Measurements from ENCODE around the gene SULF2.
"Not testable (repeated sequence)": the region's sequence is repeated elsewhere in the genome, so short reads cannot be mapped to it uniquely, and the experiment has no call there.

The SULF2 gene

DNA sequence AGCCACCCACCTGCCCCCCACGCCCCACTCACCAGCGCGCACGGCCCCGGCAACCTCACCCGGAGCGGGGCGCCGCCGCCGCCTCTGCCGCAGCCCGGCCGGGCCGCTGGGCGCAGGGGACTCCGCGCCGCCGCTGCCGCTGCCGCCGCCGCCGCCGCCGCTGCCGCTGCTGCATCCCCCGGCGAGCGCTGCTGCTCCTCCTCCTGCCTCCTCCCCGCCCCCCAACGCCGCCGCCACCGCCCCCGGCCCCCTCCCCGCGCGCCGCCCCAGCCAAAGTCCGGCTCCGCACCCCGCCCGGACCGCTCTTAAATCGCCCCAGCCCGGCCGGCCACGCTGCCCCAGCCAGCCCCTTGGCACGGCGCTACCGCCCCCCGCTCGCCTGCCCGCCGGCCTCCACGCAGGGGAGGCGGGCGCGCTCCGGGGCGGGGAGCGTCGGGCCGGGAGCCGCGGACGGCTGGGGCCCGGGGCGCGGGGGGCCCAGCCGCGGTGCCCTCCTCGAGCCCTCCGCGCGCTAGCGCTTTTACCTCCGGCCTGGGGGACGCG is at the start of gene SULF2:
Gene SULF2 (minus strand): TSS at position 171 of the 543 bp plus-strand sequence. CDS start 28,118 bp downstream, outside the sequence.
- no peak for DNase-seq (ENCODE audit: low read depth)

GRCh38 chr20:47831675-47832074 is 46.4 kb upstream of the SULF2 start:
- not testable (repeated sequence) for DNase-seq (ENCODE audit: low read depth)

DNA sequence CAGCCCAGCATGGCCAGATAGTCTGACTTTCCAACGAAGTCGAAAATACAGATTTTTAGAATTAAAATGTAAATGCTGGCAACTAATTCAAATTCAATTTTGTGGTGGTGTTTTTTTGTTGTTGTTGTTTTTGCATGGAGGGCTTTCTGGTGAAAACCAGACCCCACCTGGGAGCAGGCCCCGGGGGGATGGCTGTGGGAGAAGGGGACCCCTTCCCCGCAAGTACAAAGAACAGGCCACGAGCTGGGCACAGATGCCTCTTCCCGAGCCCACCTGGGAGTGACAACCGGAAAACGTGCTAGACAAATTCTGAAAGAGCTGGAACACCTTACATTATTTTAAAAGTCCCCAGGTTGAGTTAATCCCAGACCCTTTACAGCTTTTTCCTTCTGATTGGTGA is 41.4 kb upstream of the SULF2 start:
- DNase-seq (ENCODE audit: low read depth), result not testable (repeated sequence)

DNA sequence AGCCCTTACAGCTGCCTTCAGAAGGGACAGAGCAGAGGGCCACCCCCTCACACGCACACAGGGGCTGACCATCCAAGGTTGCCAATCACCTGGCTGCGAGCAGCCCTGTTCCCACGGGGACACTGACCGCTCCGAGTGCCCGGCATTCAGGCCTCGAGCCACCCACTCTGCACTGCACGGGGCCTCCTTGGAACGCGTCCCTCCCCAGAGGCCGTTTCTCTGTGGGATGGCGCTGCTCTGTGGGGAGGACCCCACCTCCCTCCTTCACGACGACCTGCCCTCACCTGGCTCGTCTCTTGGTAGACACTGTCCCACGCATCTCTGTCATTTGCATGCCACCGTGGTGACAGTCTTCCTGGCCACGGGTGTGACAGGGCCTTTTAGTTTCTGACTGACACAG is 40.7 kb upstream of the SULF2 start:
- not testable (repeated sequence) for DNase-seq (ENCODE audit: low read depth)

- no peak for DNase-seq (ENCODE audit: low read depth)
Observed at GRCh38 chr20:47825011-47825762, 39.9 kb upstream of the SULF2 start.

GRCh38 chr20:47823941-47824340 is 38.7 kb upstream of the SULF2 start:
- not testable (repeated sequence) for DNase-seq (ENCODE audit: low read depth)

DNA sequence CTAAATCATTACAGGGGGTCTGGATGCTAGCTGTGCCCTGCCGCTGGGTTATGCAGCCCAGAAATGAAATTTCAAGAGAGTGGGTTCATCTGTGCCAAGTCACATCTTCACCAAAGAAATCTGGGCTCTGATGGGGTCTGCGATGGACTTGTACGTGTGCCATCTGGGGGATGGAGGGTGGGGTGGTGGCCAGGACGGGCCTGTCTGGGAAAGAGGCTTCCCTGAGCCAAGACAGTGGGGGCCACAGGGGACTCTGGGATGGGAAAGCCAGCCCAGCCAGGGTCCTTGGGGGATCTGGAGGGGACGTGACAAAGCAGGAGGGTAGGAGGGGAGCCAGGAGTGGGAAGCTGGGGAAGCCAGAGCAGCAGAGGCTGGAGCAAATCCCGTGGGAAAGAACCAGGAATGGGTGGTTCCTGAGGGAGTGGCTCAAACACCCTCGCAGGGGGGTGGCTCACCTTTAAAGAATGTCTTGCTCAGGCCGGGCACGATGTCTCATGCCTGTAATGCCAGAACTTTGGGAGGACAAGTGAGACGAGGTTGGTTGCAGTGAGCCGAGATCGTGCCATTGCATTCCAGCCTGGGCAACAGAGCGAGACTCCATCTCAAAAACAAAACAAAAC is 36.3 kb upstream of the SULF2 start:
- DNase-seq (ENCODE audit: low read depth), result no peak

DNA sequence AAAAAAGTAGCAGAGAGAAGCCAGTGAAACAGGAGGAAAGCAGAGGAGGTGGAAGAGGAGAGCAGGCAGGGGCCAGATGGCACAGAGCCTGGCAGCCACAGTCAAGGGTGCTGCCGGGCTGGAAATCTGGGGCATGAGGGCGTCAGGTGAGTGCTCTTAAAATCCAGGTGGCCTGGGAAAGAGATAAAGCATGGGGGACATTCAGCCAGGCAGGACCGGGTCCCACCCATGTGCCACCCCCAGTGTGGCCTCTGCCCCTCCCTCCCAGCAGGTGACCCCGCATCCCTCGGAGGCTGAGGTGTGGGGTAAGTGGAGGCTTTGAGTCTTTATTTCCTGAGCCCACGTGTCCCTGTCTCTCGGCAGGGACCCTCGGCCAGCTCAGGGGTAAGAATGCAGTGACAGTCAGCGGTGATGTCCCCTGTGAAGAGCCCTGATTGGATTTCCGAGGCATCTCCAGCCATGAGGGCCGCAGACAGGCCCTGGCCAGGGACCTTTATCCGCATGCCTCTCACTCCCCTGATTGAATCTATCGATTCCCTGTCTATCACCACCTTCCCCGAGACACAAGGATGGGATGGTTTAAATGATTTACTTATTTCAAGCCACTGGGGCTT is 33.8 kb upstream of the SULF2 start:
- DNase-seq (ENCODE audit: low read depth), result no peak

DNA sequence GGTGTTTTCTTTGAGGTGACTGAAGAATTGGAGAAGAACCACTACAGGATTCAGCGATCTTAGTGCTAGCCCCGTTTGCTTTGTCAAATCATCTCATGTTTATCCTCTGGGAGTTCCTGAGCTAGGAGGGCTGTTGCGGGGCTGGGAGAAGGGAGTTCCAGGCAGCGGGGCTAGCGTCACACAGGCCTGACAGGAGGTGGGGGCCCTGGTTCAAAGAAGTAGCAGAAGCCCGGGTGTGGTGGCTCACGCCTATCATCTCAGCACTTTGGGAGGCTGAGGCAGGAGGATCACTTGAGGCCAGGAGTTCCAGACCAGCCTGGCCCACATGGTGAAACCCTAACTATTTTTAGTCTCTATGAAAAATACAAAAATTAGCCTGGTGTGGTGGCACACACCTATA is 33.2 kb upstream of the SULF2 start:
- no peak for DNase-seq (ENCODE audit: low read depth)

GRCh38 chr20:47818016-47818415 is 32.7 kb upstream of the SULF2 start:
- no peak for DNase-seq (ENCODE audit: low read depth)

GRCh38 chr20:47817573-47817972 is 32.3 kb upstream of the SULF2 start:
- no peak for DNase-seq (ENCODE audit: low read depth)

- no peak for DNase-seq (ENCODE audit: low read depth)
Observed at GRCh38 chr20:47816487-47817451, 31.5 kb upstream of the SULF2 start.

DNA sequence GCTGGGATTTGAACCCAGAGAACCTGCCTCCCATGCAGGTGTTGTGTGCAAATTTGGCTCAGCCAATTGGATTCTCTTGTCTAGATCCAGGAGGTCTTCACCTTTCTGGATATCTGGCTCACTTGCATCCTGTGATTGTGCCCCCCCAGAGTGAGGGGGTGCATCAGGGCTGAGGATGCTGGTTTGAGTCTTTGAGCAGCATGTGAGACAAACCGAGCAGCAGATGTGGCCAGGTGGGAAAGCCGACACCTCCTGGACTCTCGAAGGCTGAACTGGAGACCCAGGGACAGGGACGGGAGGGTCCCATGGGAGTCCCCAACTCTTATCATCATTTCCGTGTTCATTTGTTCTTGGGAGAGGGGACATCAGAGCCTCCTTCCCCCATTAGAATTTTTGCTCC is 30.6 kb upstream of the SULF2 start:
- no peak for DNase-seq (ENCODE audit: low read depth)

DNA sequence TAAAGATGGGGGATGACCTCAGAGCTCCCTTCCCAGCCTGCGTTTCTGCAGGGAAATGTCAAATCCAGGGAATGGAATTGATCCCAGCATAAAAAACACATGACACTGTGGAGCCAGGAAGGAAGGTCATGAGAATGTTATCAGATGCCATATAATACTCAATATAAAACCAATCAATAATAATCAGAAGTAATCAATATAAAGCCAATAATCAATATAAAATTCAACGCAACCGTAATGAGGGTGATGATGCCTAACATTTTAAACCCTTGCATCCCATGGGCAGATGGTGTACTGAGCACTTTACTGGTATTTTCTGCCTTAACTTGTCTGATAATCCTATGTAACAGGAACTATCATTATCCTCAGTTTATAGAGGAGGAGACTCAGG is 30.1 kb upstream of the SULF2 start:
- DNase-seq (ENCODE audit: low read depth), result no peak

DNA sequence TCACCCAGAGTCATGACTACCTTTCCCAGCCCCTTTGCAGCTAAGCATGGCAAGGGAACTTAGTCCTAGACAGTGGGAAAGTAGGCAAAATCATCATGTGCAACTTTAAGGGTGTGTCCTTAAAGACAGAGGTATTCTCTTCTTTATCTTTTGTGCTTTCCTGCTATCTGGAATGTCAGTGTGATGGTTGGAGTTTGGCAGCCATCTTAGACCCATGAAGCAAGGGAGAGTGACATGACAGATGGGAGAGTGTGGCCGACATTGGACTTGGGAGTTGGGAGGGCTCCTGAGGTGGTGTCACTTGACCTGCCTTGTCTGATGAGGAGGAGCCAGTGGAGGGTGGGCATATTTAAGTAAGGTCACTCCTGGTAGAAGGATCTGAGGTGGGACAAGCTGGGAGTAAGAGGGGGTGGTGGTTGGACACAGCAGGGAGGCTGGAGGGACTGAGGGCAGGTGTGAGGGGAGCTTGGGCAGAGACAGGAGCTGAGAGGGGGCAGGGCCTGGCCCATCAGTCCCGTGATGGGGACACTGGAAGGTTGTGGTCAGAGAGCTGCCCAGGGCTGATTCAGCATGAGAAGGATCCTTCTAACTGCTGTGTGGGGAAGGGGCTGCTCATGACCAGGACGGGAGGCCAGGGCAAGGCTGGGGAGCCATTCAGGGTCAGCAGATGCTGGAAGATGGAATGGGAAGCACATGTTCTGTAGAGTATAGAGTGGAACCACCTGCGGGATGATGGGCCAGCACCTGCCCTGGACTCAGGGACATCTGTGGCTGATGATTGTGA is 29.5 kb upstream of the SULF2 start:
- DNase-seq (ENCODE audit: low read depth), result no peak

- no peak for DNase-seq (ENCODE audit: low read depth)
Observed at GRCh38 chr20:47810721-47811347, 25.6 kb upstream of the SULF2 start.

- no peak for DNase-seq (ENCODE audit: low read depth)
Observed at GRCh38 chr20:47810116-47810677, 24.9 kb upstream of the SULF2 start.

- no peak for DNase-seq (ENCODE audit: low read depth)
Observed at GRCh38 chr20:47809161-47809960, 24.1 kb upstream of the SULF2 start.

- no peak for DNase-seq (ENCODE audit: low read depth)
Observed at GRCh38 chr20:47805951-47806350, 20.7 kb upstream of the SULF2 start.
